ENCODE results near the gene LALBA. TPM values are rescaled to one million over a fixed set of nuclear protein-coding genes. Genes with fewer than 3 reads are reported as not detected.
"Not testable (repeated sequence)": the region's sequence is repeated elsewhere in the genome, so short reads cannot be mapped to it uniquely, and the experiment has no call there.

LALBA gene
- total and polyA plus RNA-seq, 4 donors = not detected

GRCh38 chr12:48556631-48557030 is 13.2 kb downstream of the LALBA start:
- WGBS, 2 donors = 78 to 83% methylated on average over 6 of the region's 6 CpGs

GRCh38 chr12:48553666-48554343 is 16.0 kb downstream of the LALBA start:
- not testable (repeated sequence) for H3K36me3 ChIP-seq (ENCODE audit: control insufficient read depth in 4 of 4, insufficient read depth in 4 of 4, low read length in 4 of 4); H3K27me3 ChIP-seq (ENCODE audit: control insufficient read depth in 3 of 3, insufficient read depth in 3 of 3, low read length in 2 of 3); H3K4me3 ChIP-seq; H3K4me1 ChIP-seq (ENCODE audit: control insufficient read depth in 5 of 5, insufficient read depth in 5 of 5, low read length in 5 of 5); H3K9ac ChIP-seq (ENCODE audit: insufficient read depth in 1 of 2, low read length in 2 of 2); H3K9me3 ChIP-seq (ENCODE audit: control insufficient read depth in 4 of 4, insufficient read depth in 3 of 4, low read length in 3 of 4); H3K27ac ChIP-seq (ENCODE audit: low read depth in 1 of 2, low read length in 1 of 2); ATAC-seq (ENCODE audit: insufficient read depth, low FRiP score)
- DNase-seq = peak; percentile 4 to 26 (median 16)
- WGBS, 2 donors = 57 to 64% methylated on average over 10 to 11 of the region's 11 CpGs

More at GRCh38 chr12:48556631-48557030, 13.2 kb downstream of the LALBA start:
- DNase-seq = no peak
- Histone ChIP-seq H3K27me3 (ENCODE audit: control insufficient read depth in 3 of 3, insufficient read depth in 3 of 3, low read length in 2 of 3) (peaks cover 0 to 5% (median 0%) of the 10 kb centered on the region in 3 donors), H3K9ac (ENCODE audit: insufficient read depth in 1 of 2, low read length in 2 of 2) (no peak overlapping the region), H3K27ac (ENCODE audit: low read depth in 1 of 2, low read length in 1 of 2) (no peak overlapping the region), H3K9me3 (ENCODE audit: control insufficient read depth in 4 of 4, insufficient read depth in 3 of 4, low read length in 3 of 4) (peaks cover 0 to 4% (median 0%) of the 10 kb centered on the region in 4 donors), H3K36me3 (ENCODE audit: control insufficient read depth in 4 of 4, insufficient read depth in 4 of 4, low read length in 4 of 4) (no peaks in the 10 kb centered on the region), H3K4me1 (ENCODE audit: control insufficient read depth in 5 of 5, insufficient read depth in 5 of 5, low read length in 5 of 5) (no peaks in the 10 kb centered on the region), H3K4me3 (no peak overlapping the region)
- TF ChIP-seq CTCF (IDR thresholded peaks at IDR 0.05; ENCODE audit: control extremely low read depth, extremely low read depth) = no peak
- ATAC-seq (ENCODE audit: insufficient read depth, low FRiP score) = no peak

GRCh38 chr12:48551636-48552035 is 18.2 kb downstream of the LALBA start:
- not testable (repeated sequence) for H3K27ac ChIP-seq (ENCODE audit: low read depth in 1 of 2, low read length in 1 of 2); H3K4me3 ChIP-seq; H3K27me3 ChIP-seq (ENCODE audit: control insufficient read depth in 3 of 3, insufficient read depth in 3 of 3, low read length in 2 of 3); H3K9me3 ChIP-seq (ENCODE audit: control insufficient read depth in 4 of 4, insufficient read depth in 3 of 4, low read length in 3 of 4); H3K9ac ChIP-seq (ENCODE audit: insufficient read depth in 1 of 2, low read length in 2 of 2); H3K4me1 ChIP-seq (ENCODE audit: control insufficient read depth in 5 of 5, insufficient read depth in 5 of 5, low read length in 5 of 5); H3K36me3 ChIP-seq (ENCODE audit: control insufficient read depth in 4 of 4, insufficient read depth in 4 of 4, low read length in 4 of 4); DNase-seq; ATAC-seq (ENCODE audit: insufficient read depth, low FRiP score)
- WGBS, 2 donors = 85 to 91% methylated on average over 11 to 13 of the region's 13 CpGs

- H3K9me3 ChIP-seq (ENCODE audit: control insufficient read depth in 4 of 4, insufficient read depth in 3 of 4, low read length in 3 of 4) = not testable (repeated sequence)
Measured at GRCh38 chr12:48547012-48547411, 22.8 kb downstream of the LALBA start.

GRCh38 chr12:48545833-48546469 is 23.9 kb downstream of the LALBA start:
- DNase-seq (no peak), ATAC-seq (ENCODE audit: insufficient read depth, low FRiP score) (no peak)
- H3K9ac ChIP-seq (ENCODE audit: insufficient read depth in 1 of 2, low read length in 2 of 2) = no peak overlapping the region
- no peak for TF ChIP-seq CTCF (IDR thresholded peaks at IDR 0.05; ENCODE audit: control extremely low read depth, extremely low read depth)
- H3K4me3 ChIP-seq = no peak overlapping the region
- H3K4me1 ChIP-seq (ENCODE audit: control insufficient read depth in 5 of 5, insufficient read depth in 5 of 5, low read length in 5 of 5) = no peaks in the 10 kb centered on the region
- H3K9me3 ChIP-seq (ENCODE audit: control insufficient read depth in 4 of 4, insufficient read depth in 3 of 4, low read length in 3 of 4) = no peaks in the 10 kb centered on the region
- no peak overlapping the region for H3K27ac ChIP-seq (ENCODE audit: low read depth in 1 of 2, low read length in 1 of 2)
- WGBS, 2 donors = 47 to 62% methylated on average over 4 of the region's 4 CpGs
- no peaks in the 10 kb centered on the region for H3K36me3 ChIP-seq (ENCODE audit: control insufficient read depth in 4 of 4, insufficient read depth in 4 of 4, low read length in 4 of 4)
- H3K27me3 ChIP-seq (ENCODE audit: control insufficient read depth in 3 of 3, insufficient read depth in 3 of 3, low read length in 2 of 3) = no peaks in the 10 kb centered on the region

More at GRCh38 chr12:48547012-48547411, 22.8 kb downstream of the LALBA start:
- ATAC-seq (ENCODE audit: insufficient read depth, low FRiP score); DNase-seq; H3K27ac ChIP-seq (ENCODE audit: low read depth in 1 of 2, low read length in 1 of 2); H3K9ac ChIP-seq (ENCODE audit: insufficient read depth in 1 of 2, low read length in 2 of 2); H3K27me3 ChIP-seq (ENCODE audit: control insufficient read depth in 3 of 3, insufficient read depth in 3 of 3, low read length in 2 of 3); H3K4me1 ChIP-seq (ENCODE audit: control insufficient read depth in 5 of 5, insufficient read depth in 5 of 5, low read length in 5 of 5); H3K36me3 ChIP-seq (ENCODE audit: control insufficient read depth in 4 of 4, insufficient read depth in 4 of 4, low read length in 4 of 4); H3K4me3 ChIP-seq: not testable (repeated sequence)
- 77 to 95% methylated on average over 1 to 2 of the region's 3 CpGs for WGBS, 2 donors

Data from lung (tissue), 12 donors.